GM12878 (cell line): ENCODE measurements around the gene PCDHGA3. TPM values are rescaled to one million over a fixed set of nuclear protein-coding genes. Genes with fewer than 3 reads are reported as not detected.

Source experiments
- ATAC-seq: fragments of 200-7000 bp; cut with Tn5 transposase; 3 replicates; pipeline ENCODE4 v1.9.1; 2020; ENCODE audit warnings: mild to moderate bottlenecking, moderate library complexity
- BruUV-seq: library from RNA; stranded (reverse); fragments of 400-500 nt; replicated peaks from 2 replicates; lab custom pipeline; 2021; lab: Mats Ljungman, UMichigan
- CTCF ChIA-PET: fragments of 300-600 bp; sonication (Branson Sonifier 250); formaldehyde crosslinking; extraction: SDS; loops from one replicate; lab custom pipeline; 2021; ENCODE audit warnings: inconsistent platforms; lab: Yijun Ruan, JAX
- POLR2A ChIA-PET: fragments of 350-600 bp; formaldehyde crosslinking; extraction: SDS; loops from one replicate; lab custom pipeline; 2021; ENCODE audit warnings: inconsistent platforms; lab: Charles Lee
- RAD21 ChIA-PET: fragments of 300-600 bp; sonication (Branson Sonifier 250); formaldehyde crosslinking; loops from one replicate; lab custom pipeline; 2023; ENCODE audit warnings: antibody characterized with exemption; ENCODE audit not compliant: unreplicated experiment; lab: Charles Lee
- SMC1A ChIA-PET: fragments of 300-600 bp; sonication (Branson Sonifier 250); formaldehyde crosslinking; loops from one replicate; lab custom pipeline; 2023; ENCODE audit not compliant: unreplicated experiment, uncharacterized antibody; lab: Charles Lee
- DNase-seq: peaks from one replicate; pipeline ENCODE4 v3.0.0-alpha.2; 2011; ENCODE audit warnings: low read depth, low spot score
- FAIRE-seq: peaks from 3 replicates; lab custom pipeline; 2011; peaks lifted over from hg19 to GRCh38; lab: Jason Lieb, UNC
- H2AFZ ChIP-seq: 2 replicates; pipeline ENCODE4 v1.6.0; 2011; ENCODE audit warnings: low read depth, low read length, control low read depth; ENCODE audit not compliant: control insufficient read depth
- H3K27ac ChIP-seq: 2 replicates; pipeline ENCODE4 v1.5.1; 2011; ENCODE audit warnings: control low read depth; ENCODE audit not compliant: control insufficient read depth, insufficient read depth
- H3K27me3 ChIP-seq, 2 experiments: replicated peaks in 1 of 2; 2 replicates each; pipeline versions ENCODE4 v1.6.0 to v1.6.1; 2011; ENCODE audit warnings: low read length in 1 of 2; ENCODE audit not compliant: control insufficient read depth in 2 of 2, insufficient read depth in 2 of 2
- H3K36me3 ChIP-seq, 2 experiments: 2 replicates each; pipeline ENCODE4 v1.5.1; 2011; ENCODE audit warnings: low read length in 1 of 2; ENCODE audit not compliant: control insufficient read depth in 2 of 2, insufficient read depth in 2 of 2
- H3K4me1 ChIP-seq: 2 replicates; pipeline ENCODE4 v1.6.1; 2011; ENCODE audit warnings: mild to moderate bottlenecking, low read length, moderate library complexity, mixed read lengths; ENCODE audit not compliant: control insufficient read depth, insufficient read depth
- H3K4me2 ChIP-seq: 2 replicates; pipeline ENCODE4 v1.6.0; 2011; ENCODE audit warnings: control low read depth; ENCODE audit not compliant: control insufficient read depth, insufficient read depth
- H3K4me3 ChIP-seq: fragments of 200-600 bp; sonication (generic); 2 replicates; pipeline ENCODE4 v1.5.1; 2016
- H3K79me2 ChIP-seq: 2 replicates; pipeline ENCODE4 v1.6.0; 2011; ENCODE audit warnings: low read length; ENCODE audit not compliant: control insufficient read depth, insufficient read depth
- H3K9ac ChIP-seq: 2 replicates; pipeline ENCODE4 v1.8.0; 2011; ENCODE audit warnings: low read length, control low read depth, mixed read lengths; ENCODE audit not compliant: control insufficient read depth, insufficient read depth
- H3K9me3 ChIP-seq: replicated peaks from 3 replicates; pipeline ENCODE4 v1.5.1; 2011; ENCODE audit warnings: mild to moderate bottlenecking, low read length; ENCODE audit not compliant: control insufficient read depth, insufficient read depth
- H4K20me1 ChIP-seq: 2 replicates; pipeline ENCODE4 v1.6.0; 2011; ENCODE audit not compliant: control insufficient read depth, insufficient read depth
- CTCF ChIP-seq, 3 experiments: IDR thresholded peaks in 2 of 3; conservative IDR thresholded peaks in 1 of 3; 2 replicates each; pipeline ENCODE4 v1.5.1; 2011; ENCODE audit warnings: low read depth in 3 of 3, low read length in 3 of 3, mild to moderate bottlenecking in 3 of 3, control low read depth in 2 of 3, moderate library complexity in 2 of 3, inconsistent platforms in 1 of 3, mixed read lengths in 1 of 3; ENCODE audit not compliant: control insufficient read depth in 2 of 3, insufficient read depth in 1 of 3; ENCODE audit errors: extremely low read depth in 1 of 3
- FOXM1 ChIP-seq: IDR thresholded peaks from 2 replicates; pipeline ENCODE4 v1.6.1; 2012; ENCODE audit warnings: low read depth, mild to moderate bottlenecking, inconsistent platforms, low read length, moderate library complexity
- IKZF2 ChIP-seq, 2 experiments: fragments of 450-650 bp; IDR thresholded peaks; 2 replicates each; pipeline ENCODE4 v1.6.1; 2017; ENCODE audit warnings: mild to moderate bottlenecking in 2 of 2, moderate library complexity in 2 of 2
- JUNB ChIP-seq: IDR thresholded peaks from 2 replicates; pipeline ENCODE4 v1.6.1; 2016; ENCODE audit warnings: antibody characterized with exemption, mild to moderate bottlenecking
- JUND ChIP-seq: IDR thresholded peaks from 2 replicates; pipeline ENCODE4 v1.6.1; 2012; ENCODE audit warnings: low read depth, mild to moderate bottlenecking, low read length, improper control_type of control experiment, moderate library complexity
- MEF2A ChIP-seq: IDR thresholded peaks from 2 replicates; pipeline ENCODE4 v1.6.1; 2011; ENCODE audit warnings: low read depth, mild to moderate bottlenecking, low read length, moderate library complexity; ENCODE audit not compliant: insufficient read depth
- RBBP5 ChIP-seq: fragments of 200-600 bp; sonication (generic); conservative IDR thresholded peaks from 2 replicates; pipeline ENCODE4 v1.6.1; 2016
- SREBF1 ChIP-seq: IDR thresholded peaks from 2 replicates; pipeline ENCODE4 v1.6.1; 2012; ENCODE audit warnings: mild to moderate bottlenecking, low read length
- TARDBP ChIP-seq: IDR thresholded peaks from 2 replicates; pipeline ENCODE4 v1.6.1; 2016; ENCODE audit warnings: borderline replicate concordance
- YBX1 ChIP-seq: fragments of 450-650 bp; IDR thresholded peaks from 2 replicates; pipeline ENCODE4 v1.6.1; 2016; ENCODE audit warnings: antibody characterized with exemption
- WGBS: methylation state at CpG from one replicate; pipeline ENCODE4 v1.1.6; 2016; ENCODE audit warnings: low lambda C conversion rate; ENCODE audit not compliant: insufficient replicate concordance, insufficient coverage; ENCODE audit errors: missing lambda C conversion rate; 5-methylcytosine and 5-hydroxymethylcytosine counted together
- in situ Hi-C: fragments of 300-500 bp; cut with MboI; formaldehyde crosslinking; loops from 9 replicates; pipeline ENCODE4 v1.14.3; 2018; ENCODE audit warnings: mixed read lengths
- intact Hi-C: fragments of 100-400 bp; cut with micrococcal nuclease; formaldehyde crosslinking; loops from one replicate; pipeline ENCODE4 v1.14.2; 2022; ENCODE audit not compliant: unreplicated experiment
- polyA plus RNA-seq, 11 experiments: library from polyadenylated mRNA; depleted of rRNA in 4 of 11; unstranded in 6 of 11; stranded (reverse) in 5 of 11; fragments of >200 nt; fragmentation: Nextera tagmentation in 4 of 11; fragmentation: Illumina TruSeq in 1 of 11; extraction: Ambion mirVana in 4 of 11; extraction: Trizol in 1 of 11; gene quantifications; 1 replicate in 1 of 11; 2 replicates in 10 of 11; pipeline versions ENCODE4 v1.2.1 to v1.2.3, GENCODE V29; 2011 to 2016; ENCODE audit warnings: inconsistent platforms in 2 of 11, missing spikeins in 2 of 11, low read depth in 1 of 11
- total RNA-seq, 4 experiments: library from RNA; depleted of rRNA in 3 of 4; stranded (reverse); fragments of >200 nt in 3 of 4; fragmentation: Illumina TruSeq in 1 of 4; extraction: Trizol in 1 of 4; gene quantifications; 2 replicates each; pipeline versions ENCODE4 v1.2.1 to v1.2.3, GENCODE V29; 2013 to 2021
- TF ChIP-seq, protein P1 (sequence below): fragments of 450-650 bp; IDR thresholded peaks from 2 replicates; pipeline ENCODE4 v1.6.1; 2017; ENCODE audit warnings: antibody characterized with exemption, mild to moderate bottlenecking, moderate library complexity
- TF ChIP-seq, protein P2 (sequence below): IDR thresholded peaks from 2 replicates; pipeline ENCODE4 v1.6.1; 2011; ENCODE audit warnings: borderline replicate concordance, low read depth, mild to moderate bottlenecking, moderate library complexity, low read length; ENCODE audit not compliant: insufficient read depth, poor library complexity, severe bottlenecking

Gene PCDHGA3
- total and polyA plus RNA-seq, 10 of the 15 experiments (the other 5 are each of a cell fraction or from before 2014, with no cell fraction given), result 0.06 to 0.17 (median 0.11) TPM; not detected in 6

DNA sequence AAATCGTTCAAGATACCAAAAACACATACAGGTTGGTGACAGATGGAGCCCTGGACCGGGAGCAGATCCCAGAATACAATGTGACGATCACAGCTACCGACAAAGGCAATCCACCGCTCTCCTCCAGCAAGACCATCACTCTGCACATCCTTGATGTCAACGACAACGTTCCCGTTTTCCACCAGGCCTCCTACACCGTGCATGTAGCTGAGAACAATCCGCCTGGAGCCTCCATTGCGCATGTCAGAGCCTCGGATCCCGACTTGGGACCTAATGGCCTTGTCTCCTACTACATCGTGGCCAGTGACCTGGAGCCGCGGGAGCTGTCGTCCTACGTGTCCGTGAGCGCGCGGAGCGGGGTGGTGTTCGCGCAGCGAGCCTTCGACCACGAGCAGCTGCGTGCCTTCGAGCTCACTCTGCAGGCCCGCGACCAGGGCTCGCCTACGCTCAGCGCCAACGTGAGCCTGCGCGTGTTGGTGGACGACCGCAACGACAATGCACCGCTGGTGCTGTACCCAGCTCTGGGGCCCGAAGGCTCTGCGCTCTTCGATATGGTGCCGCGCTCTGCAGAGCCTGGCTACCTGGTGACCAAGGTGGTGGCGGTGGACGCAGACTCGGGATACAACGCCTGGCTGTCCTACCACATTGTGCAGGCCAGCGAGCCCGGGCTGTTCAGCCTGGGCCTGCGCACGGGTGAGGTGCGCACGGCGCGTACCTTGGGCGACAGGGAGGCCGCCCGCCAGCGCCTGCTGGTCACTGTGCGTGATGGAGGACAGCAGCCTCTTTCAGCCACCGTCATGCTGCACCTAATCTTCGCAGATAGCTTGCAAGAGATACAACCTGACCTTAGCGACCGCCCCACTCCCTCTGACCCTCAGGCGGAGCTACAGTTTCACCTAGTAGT is 28.2 kb downstream of the PCDHGA3 start:
- BruUV-seq, result no TSS peak
- ChIA-PET CTCF (interaction anchor here (1.7 to 3.2 kb wide), 5 partner anchors 29 to 195 kb away, joined by 4 to 40 read pairs (median 18); partner anchors contain the start of genes PCDHGA10 and TAF7), POLR2A (no interaction called here), SMC1A (interaction anchor here (2.6 kb wide), 1 partner anchor 192 kb away, joined by 17 read pairs; no protein-coding TSS in a partner anchor), RAD21 (interaction anchor here (1.3 to 2.4 kb wide), 2 partner anchors 41 to 192 kb away, joined by 5 to 24 read pairs; partner anchors contain the start of gene PCDHGA10)
- Histone ChIP-seq H3K79me2 (no peaks in the 10 kb centered on the region), H3K4me2 (no peak overlapping the region), H3K36me3 (no peaks in the 10 kb centered on the region), H3K9me3 (peaks cover 17% of the 10 kb centered on the region; the same call in 2 of the 3 replicates), H3K9ac (no peak overlapping the region), H3K27me3 (no peaks in the 10 kb centered on the region), H3K4me3 (no peak overlapping the region), H3K27ac (no peak overlapping the region), H3K4me1 (no peaks in the 10 kb centered on the region), H2AFZ (no peak overlapping the region), H4K20me1 (no peaks in the 10 kb centered on the region)
- WGBS, result 88% methylated on average over 52 of the region's 69 CpGs
- intact Hi-C loops, result no loop called here
- DNase-seq (no peak), FAIRE-seq (no peak), ATAC-seq (no peak)
- TF ChIP-seq, protein P1, sequence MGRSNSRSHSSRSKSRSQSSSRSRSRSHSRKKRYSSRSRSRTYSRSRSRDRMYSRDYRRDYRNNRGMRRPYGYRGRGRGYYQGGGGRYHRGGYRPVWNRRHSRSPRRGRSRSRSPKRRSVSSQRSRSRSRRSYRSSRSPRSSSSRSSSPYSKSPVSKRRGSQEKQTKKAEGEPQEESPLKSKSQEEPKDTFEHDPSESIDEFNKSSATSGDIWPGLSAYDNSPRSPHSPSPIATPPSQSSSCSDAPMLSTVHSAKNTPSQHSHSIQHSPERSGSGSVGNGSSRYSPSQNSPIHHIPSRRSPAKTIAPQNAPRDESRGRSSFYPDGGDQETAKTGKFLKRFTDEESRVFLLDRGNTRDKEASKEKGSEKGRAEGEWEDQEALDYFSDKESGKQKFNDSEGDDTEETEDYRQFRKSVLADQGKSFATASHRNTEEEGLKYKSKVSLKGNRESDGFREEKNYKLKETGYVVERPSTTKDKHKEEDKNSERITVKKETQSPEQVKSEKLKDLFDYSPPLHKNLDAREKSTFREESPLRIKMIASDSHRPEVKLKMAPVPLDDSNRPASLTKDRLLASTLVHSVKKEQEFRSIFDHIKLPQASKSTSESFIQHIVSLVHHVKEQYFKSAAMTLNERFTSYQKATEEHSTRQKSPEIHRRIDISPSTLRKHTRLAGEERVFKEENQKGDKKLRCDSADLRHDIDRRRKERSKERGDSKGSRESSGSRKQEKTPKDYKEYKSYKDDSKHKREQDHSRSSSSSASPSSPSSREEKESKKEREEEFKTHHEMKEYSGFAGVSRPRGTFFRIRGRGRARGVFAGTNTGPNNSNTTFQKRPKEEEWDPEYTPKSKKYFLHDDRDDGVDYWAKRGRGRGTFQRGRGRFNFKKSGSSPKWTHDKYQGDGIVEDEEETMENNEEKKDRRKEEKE, result no peak
- TF ChIP-seq TARDBP (no peak), SREBF1 (no peak), MEF2A (no peak), FOXM1 (no peak), YBX1 (no peak), JUNB (no peak), RBBP5 (no peak), CTCF (IDR thresholded peaks at IDR 0.05 in 2 of 3, conservative IDR thresholded peaks at IDR 0.05 in 1 of 3; ENCODE audit: control insufficient read depth in 2 of 3, extremely low read depth in 1 of 3, insufficient read depth in 1 of 3, low read depth in 3 of 3, low read length in 3 of 3) (no peak), IKZF2 (IDR thresholded peaks at IDR 0.05) (no peak), JUND (no peak)
- TF ChIP-seq, protein P2, sequence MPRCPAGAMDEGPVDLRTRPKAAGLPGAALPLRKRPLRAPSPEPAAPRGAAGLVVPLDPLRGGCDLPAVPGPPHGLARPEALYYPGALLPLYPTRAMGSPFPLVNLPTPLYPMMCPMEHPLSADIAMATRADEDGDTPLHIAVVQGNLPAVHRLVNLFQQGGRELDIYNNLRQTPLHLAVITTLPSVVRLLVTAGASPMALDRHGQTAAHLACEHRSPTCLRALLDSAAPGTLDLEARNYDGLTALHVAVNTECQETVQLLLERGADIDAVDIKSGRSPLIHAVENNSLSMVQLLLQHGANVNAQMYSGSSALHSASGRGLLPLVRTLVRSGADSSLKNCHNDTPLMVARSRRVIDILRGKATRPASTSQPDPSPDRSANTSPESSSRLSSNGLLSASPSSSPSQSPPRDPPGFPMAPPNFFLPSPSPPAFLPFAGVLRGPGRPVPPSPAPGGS, result no peak
- in situ Hi-C loops, result no loop called here
